H9 (cell line): ENCODE data around the gene TMEM198. TPM values are rescaled to one million over a fixed set of nuclear protein-coding genes. Genes with fewer than 3 reads are reported as not detected.

Experiments used
- DNase-seq: peaks from one replicate; pipeline ENCODE4 v3.0.0-alpha.2; 2017
- H2AFZ ChIP-seq: one replicate; pipeline ENCODE4 v1.6.1; 2013; ENCODE audit warnings: mild to moderate bottlenecking, low read length, control low read depth, moderate library complexity
- H2AK5ac ChIP-seq: 2 replicates; pipeline ENCODE4 v1.6.1; 2013; ENCODE audit warnings: low read length, control low read depth, mixed read lengths; ENCODE audit not compliant: insufficient read length
- H2BK120ac ChIP-seq: one replicate; pipeline ENCODE4 v1.6.1; 2013; ENCODE audit warnings: low read depth, mild to moderate bottlenecking, low read length, control low read depth, inconsistent platforms; ENCODE audit not compliant: poor library complexity, severe bottlenecking
- H2BK12ac ChIP-seq: 2 replicates; pipeline ENCODE4 v1.6.1; 2013; ENCODE audit warnings: low read length, control low read depth, mixed read lengths, low read depth; ENCODE audit not compliant: insufficient read length
- H2BK15ac ChIP-seq: 2 replicates; pipeline ENCODE4 v1.6.1; 2013; ENCODE audit warnings: low read depth, low read length, control low read depth
- H2BK20ac ChIP-seq: one replicate; pipeline ENCODE4 v1.6.1; 2013; ENCODE audit warnings: low read depth, mild to moderate bottlenecking, low read length, control low read depth, inconsistent platforms; ENCODE audit not compliant: poor library complexity, severe bottlenecking
- H2BK5ac ChIP-seq: 2 replicates; pipeline ENCODE4 v1.6.1; 2013; ENCODE audit warnings: low read length, control low read depth, mixed read lengths; ENCODE audit not compliant: insufficient read length
- H3K14ac ChIP-seq: 2 replicates; pipeline ENCODE4 v1.6.1; 2013; ENCODE audit warnings: low read length, control low read depth; ENCODE audit not compliant: insufficient read depth
- H3K18ac ChIP-seq: 2 replicates; pipeline ENCODE4 v1.6.1; 2013; ENCODE audit warnings: low read depth, mild to moderate bottlenecking, mixed read lengths, low read length, control low read depth; ENCODE audit not compliant: insufficient read length
- H3K23ac ChIP-seq: 2 replicates; pipeline ENCODE4 v1.6.1; 2013; ENCODE audit warnings: low read length, control low read depth, mixed read lengths, low read depth; ENCODE audit not compliant: insufficient read length
- H3K23me2 ChIP-seq: 2 replicates; pipeline ENCODE4 v1.6.1; 2013; ENCODE audit warnings: low read depth, mild to moderate bottlenecking, mixed read lengths, low read length, control low read depth; ENCODE audit not compliant: insufficient read length, poor library complexity, severe bottlenecking
- H3K27ac ChIP-seq: 2 replicates; pipeline ENCODE4 v1.5.1; 2013; ENCODE audit warnings: low read length, control low read depth, mixed read lengths, low read depth; ENCODE audit not compliant: insufficient read length
- H3K27me3 ChIP-seq: 2 replicates; pipeline ENCODE4 v1.6.1; 2013; ENCODE audit warnings: low read length, control low read depth, inconsistent platforms; ENCODE audit not compliant: insufficient read depth
- H3K4ac ChIP-seq: 2 replicates; pipeline ENCODE4 v1.6.1; 2013; ENCODE audit warnings: low read depth, mild to moderate bottlenecking, control low read depth, inconsistent platforms, low read length, moderate library complexity
- H3K4me1 ChIP-seq: 2 replicates; pipeline ENCODE4 v1.6.1; 2013; ENCODE audit warnings: low read length, control low read depth, inconsistent platforms; ENCODE audit not compliant: insufficient read depth
- H3K4me2 ChIP-seq: 2 replicates; pipeline ENCODE4 v1.6.1; 2013; ENCODE audit warnings: low read length, control low read depth, mixed read lengths; ENCODE audit not compliant: insufficient read length, insufficient read depth
- H3K56ac ChIP-seq: 2 replicates; pipeline ENCODE4 v1.6.1; 2013; ENCODE audit warnings: low read depth, mild to moderate bottlenecking, mixed read lengths, low read length, control low read depth; ENCODE audit not compliant: insufficient read length
- H3K79me1 ChIP-seq: 2 replicates; pipeline ENCODE4 v1.6.1; 2013; ENCODE audit warnings: low read depth, mild to moderate bottlenecking, moderate library complexity, low read length, control low read depth, inconsistent platforms; ENCODE audit not compliant: insufficient read depth, poor library complexity, severe bottlenecking
- H3K79me2 ChIP-seq: 2 replicates; pipeline ENCODE4 v1.6.1; 2013; ENCODE audit warnings: low read length, control low read depth, inconsistent platforms; ENCODE audit not compliant: insufficient read depth
- H3K9ac ChIP-seq: 2 replicates; pipeline ENCODE4 v1.6.1; 2013; ENCODE audit warnings: low read length, control low read depth, mixed read lengths; ENCODE audit not compliant: insufficient read length; ENCODE audit errors: extremely low read depth
- H3K9me3 ChIP-seq: one replicate; pipeline ENCODE4 v1.6.1; 2013; ENCODE audit warnings: low read depth, low read length, inconsistent platforms; ENCODE audit not compliant: control insufficient read depth
- H3T11ph ChIP-seq: one replicate; pipeline ENCODE4 v1.6.1; 2013; ENCODE audit warnings: mild to moderate bottlenecking, low read length, control low read depth, inconsistent platforms
- H4K20me1 ChIP-seq: one replicate; pipeline ENCODE4 v1.6.1; 2013; ENCODE audit not compliant: control insufficient read depth, insufficient read length, insufficient read depth
- H4K5ac ChIP-seq: 2 replicates; pipeline ENCODE4 v1.6.1; 2013; ENCODE audit warnings: low read depth, mild to moderate bottlenecking, mixed read lengths, low read length, control low read depth; ENCODE audit not compliant: insufficient read length
- H4K8ac ChIP-seq: replicated peaks from 2 replicates; pipeline ENCODE4 v1.6.1; 2013; ENCODE audit warnings: low read length, control low read depth, mixed read lengths, low read depth; ENCODE audit not compliant: insufficient read length
- H4K91ac ChIP-seq: 2 replicates; pipeline ENCODE4 v1.6.1; 2013; ENCODE audit warnings: low read depth, mild to moderate bottlenecking, moderate library complexity, mixed read lengths, low read length, control low read depth; ENCODE audit not compliant: insufficient read length
- H3K27ac Mint-ChIP-seq, 3 experiments: 2 replicates in 2 of 3; 3 replicates in 1 of 3; pipeline ENCODE4 v1.8.0; 2020 to 2021; ENCODE audit warnings: mixed read lengths in 3 of 3, mild to moderate bottlenecking in 1 of 3, moderate library complexity in 1 of 3
- H3K27me3 Mint-ChIP-seq: 2 replicates; pipeline ENCODE4 v1.8.0; 2021; ENCODE audit warnings: low read depth, mild to moderate bottlenecking, moderate library complexity, mixed read lengths
- H3K36me3 Mint-ChIP-seq, 3 experiments: 2 replicates in 2 of 3; 3 replicates in 1 of 3; pipeline ENCODE4 v1.8.0; 2020 to 2021; ENCODE audit warnings: low read depth in 3 of 3, mixed read lengths in 3 of 3; ENCODE audit not compliant: insufficient read depth in 1 of 3
- H3K4me1 Mint-ChIP-seq, 2 experiments: 2 replicates each; pipeline ENCODE4 v1.8.0; 2020; ENCODE audit warnings: mixed read lengths in 2 of 2
- H3K4me3 Mint-ChIP-seq, 2 experiments: 2 replicates in 1 of 2; 3 replicates in 1 of 2; pipeline ENCODE4 v1.8.0; 2020 to 2021; ENCODE audit warnings: mild to moderate bottlenecking in 2 of 2, mixed read lengths in 2 of 2, moderate library complexity in 1 of 2
- H3K9me3 Mint-ChIP-seq, 2 experiments: 2 replicates in 1 of 2; 3 replicates in 1 of 2; pipeline ENCODE4 v1.8.0; 2020; ENCODE audit warnings: mild to moderate bottlenecking in 2 of 2, mixed read lengths in 2 of 2, moderate library complexity in 1 of 2
- WGBS: extraction: QIAGEN DNeasy Blood & Tissue Kit; methylation state at CpG from one replicate; pipeline ENCODE4 v1.1.7; 2013; ENCODE audit warnings: missing lambda C conversion rate, low lambda C conversion rate, mixed read lengths; ENCODE audit not compliant: insufficient read length; ENCODE audit errors: extremely low coverage; 5-methylcytosine and 5-hydroxymethylcytosine counted together
- total RNA-seq: library from RNA; stranded (reverse); gene quantifications from 2 replicates; pipeline ENCODE4 v1.2.1, GENCODE V29; 2021
- TF ChIP-seq, protein P1 (sequence below): fragments of 200-600 bp; sonication (generic); conservative IDR thresholded peaks from 3 replicates; pipeline ENCODE4 v1.8.0; 2021; ENCODE audit warnings: antibody characterized with exemption, mild to moderate bottlenecking

The TMEM198 gene
- total RNA-seq, 1 experiment from 2014 or later = 7.7 TPM

- H3K9ac ChIP-seq = no peak overlapping the region
- no peak overlapping the region for H3K56ac ChIP-seq
- H3K27ac ChIP-seq = no peak overlapping the region
- H3K9me3 ChIP-seq = no peaks in the 10 kb centered on the region
- H2BK5ac ChIP-seq = no peak overlapping the region
- TF ChIP-seq, protein P1, sequence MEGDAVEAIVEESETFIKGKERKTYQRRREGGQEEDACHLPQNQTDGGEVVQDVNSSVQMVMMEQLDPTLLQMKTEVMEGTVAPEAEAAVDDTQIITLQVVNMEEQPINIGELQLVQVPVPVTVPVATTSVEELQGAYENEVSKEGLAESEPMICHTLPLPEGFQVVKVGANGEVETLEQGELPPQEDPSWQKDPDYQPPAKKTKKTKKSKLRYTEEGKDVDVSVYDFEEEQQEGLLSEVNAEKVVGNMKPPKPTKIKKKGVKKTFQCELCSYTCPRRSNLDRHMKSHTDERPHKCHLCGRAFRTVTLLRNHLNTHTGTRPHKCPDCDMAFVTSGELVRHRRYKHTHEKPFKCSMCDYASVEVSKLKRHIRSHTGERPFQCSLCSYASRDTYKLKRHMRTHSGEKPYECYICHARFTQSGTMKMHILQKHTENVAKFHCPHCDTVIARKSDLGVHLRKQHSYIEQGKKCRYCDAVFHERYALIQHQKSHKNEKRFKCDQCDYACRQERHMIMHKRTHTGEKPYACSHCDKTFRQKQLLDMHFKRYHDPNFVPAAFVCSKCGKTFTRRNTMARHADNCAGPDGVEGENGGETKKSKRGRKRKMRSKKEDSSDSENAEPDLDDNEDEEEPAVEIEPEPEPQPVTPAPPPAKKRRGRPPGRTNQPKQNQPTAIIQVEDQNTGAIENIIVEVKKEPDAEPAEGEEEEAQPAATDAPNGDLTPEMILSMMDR = no peak
- no peaks in the 10 kb centered on the region for H3K79me2 ChIP-seq
- no peak overlapping the region for H2AK5ac ChIP-seq
- WGBS = no CpG with 5 or more reads among the region's 4 CpGs
- no peak overlapping the region for H3K14ac ChIP-seq
- Mint-ChIP-seq H3K36me3 (no peaks in the 10 kb centered on the region), H3K27me3 (peaks cover 27% of the 10 kb centered on the region), H3K9me3 (no peaks in the 10 kb centered on the region), H3K27ac (no peak overlapping the region), H3K4me3 (no peak overlapping the region), H3K4me1 (peaks cover 10% of the 10 kb centered on the region in 2 experiments)
- no peaks in the 10 kb centered on the region for H4K20me1 ChIP-seq
- H2AFZ ChIP-seq = no peak overlapping the region
- H4K8ac ChIP-seq = no peak overlapping the region
- H4K5ac ChIP-seq = no peak overlapping the region
- no peak overlapping the region for H3K4me2 ChIP-seq
- no peak overlapping the region for H2BK20ac ChIP-seq
- DNase-seq = no peak
- peaks cover 3% of the 10 kb centered on the region; the same call in 1 of the 2 replicates for H3K4me1 ChIP-seq
- no peak overlapping the region for H2BK12ac ChIP-seq
- H3T11ph ChIP-seq = no peak overlapping the region
- H3K79me1 ChIP-seq = no peaks in the 10 kb centered on the region
- no peak overlapping the region for H4K91ac ChIP-seq
- no peaks in the 10 kb centered on the region for H3K23me2 ChIP-seq
- no peak overlapping the region for H2BK120ac ChIP-seq
- H3K18ac ChIP-seq = no peak overlapping the region
- H3K4ac ChIP-seq = no peak overlapping the region
- H3K23ac ChIP-seq = no peak overlapping the region
- H2BK15ac ChIP-seq = no peak overlapping the region
- no peaks in the 10 kb centered on the region; the same call in 1 of the 2 replicates for H3K27me3 ChIP-seq
Measured at GRCh38 chr2:219591091-219591490, 47.3 kb downstream of the TMEM198 start.
